Adrenal gland (tissue), 12 donors: ENCODE data around the gene ETFRF1. TPM values are rescaled to one million over a fixed set of nuclear protein-coding genes. Genes with fewer than 3 reads are reported as not detected.
A peak's percentile ranks its signal among the peaks of the same experiment; 100 is the strongest.

Experiments used
- DNase-seq, 7 donors: peaks; one replicate each; pipeline ENCODE4 v3.0.0-alpha.2; 2019 to 2020
- H3K27ac ChIP-seq, 5 donors: fragments of 200-600 bp; sonication (generic) in 4 of 5; 1 replicate in 3 of 5; 2 replicates in 2 of 5; pipeline versions ENCODE4 v1.5.1 to v1.8.0; 2016 to 2020; ENCODE audit warnings: mild to moderate bottlenecking in 1 of 5
- H3K27me3 ChIP-seq: fragments of 200-600 bp; 2 replicates; pipeline ENCODE4 v1.8.0; 2021
- H3K36me3 ChIP-seq, 2 donors: fragments of 200-600 bp; replicated peaks in 1 of 2; 1 replicate in 1 of 2; 2 replicates in 1 of 2; pipeline versions ENCODE4 v1.5.1 to v1.8.0; 2018 to 2022
- H3K4me1 ChIP-seq, 2 donors: fragments of 200-600 bp; replicated peaks in 1 of 2; 1 replicate in 1 of 2; 2 replicates in 1 of 2; pipeline versions ENCODE4 v1.5.1 to v1.8.0; 2018 to 2021
- H3K4me3 ChIP-seq, 4 donors: fragments of 200-600 bp; sonication (generic) in 3 of 4; one replicate each; pipeline ENCODE4 v1.5.1; 2016 to 2018
- H3K9me3 ChIP-seq, 3 donors: fragments of 200-600 bp; sonication (generic) in 1 of 3; replicated peaks in 1 of 3; 1 replicate in 2 of 3; 2 replicates in 1 of 3; pipeline versions ENCODE4 v1.5.1 to v1.8.0; 2016 to 2021
- CTCF ChIP-seq, 6 experiments: fragments of 450-650 bp in 4 of 6; fragments of 200-600 bp in 2 of 6; sonication (generic) in 1 of 6; IDR thresholded peaks; 1 replicate in 5 of 6; 2 replicates in 1 of 6; pipeline versions ENCODE4 v1.5.1 to v1.8.0; 2016 to 2021; ENCODE audit warnings: antibody characterized with exemption in 6 of 6, mild to moderate bottlenecking in 2 of 6, moderate library complexity in 1 of 6
- POLR2A ChIP-seq, 2 donors: fragments of 450-650 bp; IDR thresholded peaks; one replicate each; pipeline ENCODE4 v1.6.1; 2017; ENCODE audit warnings: antibody characterized with exemption in 2 of 2, mild to moderate bottlenecking in 2 of 2, moderate library complexity in 1 of 2
- WGBS, 4 donors: extraction: QIAGEN DNeasy Blood & Tissue Kit in 2 of 4; methylation state at CpG; one replicate each; pipeline versions ENCODE4 v1.1.5 to v1.1.7; 2013 to 2017; 5-methylcytosine and 5-hydroxymethylcytosine counted together
- intact Hi-C, 2 donors: fragments of 100-400 bp; cut with DNase I; formaldehyde crosslinking; loops; one replicate each; pipeline versions ENCODE4 v1.14.1 to v1.15.0; 2022 to 2023
- polyA plus RNA-seq, 3 donors: library from polyadenylated mRNA; stranded (reverse); fragments of 200-250 nt in 2 of 3; fragments of 350-450 nt in 1 of 3; fragmentation: Illumina TruSeq in 1 of 3; extraction: RNeasy Lipid Tissue Mini Kit (QIAGEN cat#74804) in 1 of 3; gene quantifications; one replicate each; pipeline ENCODE4 v1.2.3, GENCODE V29; 2013 to 2014
- total RNA-seq, 9 donors: library from RNA; depleted of rRNA in 4 of 9; stranded (reverse); fragments of >200 nt in 4 of 9; fragments of 120-200 nt in 1 of 9; fragmentation: NEBNext Ultra II Directional in 1 of 9; extraction: Animal tissue kit (Norgen Biotek cat#: 25700) in 1 of 9; gene quantifications; one replicate each; pipeline versions ENCODE4 v1.1.0 to v1.2.4, GENCODE V29; 2013 to 2023
- donor health status: healthy with polysubstance abuse.
- donor health status: Bipolar disorder and iron deficiency.
- donor health status: DM: yes; HTN: yes; CAD: no.
- donor health status: DM: no; HTN: no; CAD: no.
- donor health status: DM: no; HTN: no; CAD: no.
- donor health status: DM: yes; HTN: yes; CAD: no.

ETFRF1 gene
- total and polyA plus RNA-seq, 12 donors: 29.9 to 140 (median 52.6) TPM

- Histone ChIP-seq H3K27ac (peak overlapping the region in 3 of 5 donors; percentile 93 to 98 (median 94)), H3K4me3 (peak overlapping the region in 2 of 4 donors; percentile 36 to 89), H3K36me3 (no peaks in the 10 kb centered on the region), H3K9me3 (no peaks in the 10 kb centered on the region), H3K4me1 (peaks cover 9 to 32% of the 10 kb centered on the region in 2 donors), H3K27me3 (no peaks in the 10 kb centered on the region)
- intact Hi-C loops: no loop called here
- 8 to 14% (median 11%) methylated on average over 10 to 11 of the region's 11 CpGs for WGBS, 4 donors
- no peak for DNase-seq
- TF ChIP-seq POLR2A (IDR thresholded peaks at IDR 0.05): no peak
- TF ChIP-seq CTCF (IDR thresholded peaks at IDR 0.05): no peak
Measured at GRCh38 chr12:25194722-25195055, 348 bp upstream of the ETFRF1 start.

GRCh38 chr12:25197608-25198007 is 2.6 kb downstream of the ETFRF1 start:
- intact Hi-C loops: no loop called here
- no peak overlapping the region for H3K4me3 ChIP-seq

GRCh38 chr12:25200703-25201102 is 5.7 kb downstream of the ETFRF1 start:
- intact Hi-C loops: no loop called here
- WGBS, 4 donors: 29 to 57% (median 48%) methylated on average over 1 of the region's 1 CpG

More at GRCh38 chr12:25197608-25198007, 2.6 kb downstream of the ETFRF1 start:
- DNase-seq: no peak
- Histone ChIP-seq H3K4me1 (peaks cover 9 to 33% of the 10 kb centered on the region in 2 donors), H3K27me3 (no peaks in the 10 kb centered on the region), H3K27ac (peak overlapping the region in 2 of 5 donors; percentile 1 to 40), H3K36me3 (no peaks in the 10 kb centered on the region), H3K9me3 (no peaks in the 10 kb centered on the region)
- TF ChIP-seq CTCF (IDR thresholded peaks at IDR 0.05) (no peak), POLR2A (IDR thresholded peaks at IDR 0.05) (no peak)
- 61 to 67% (median 65%) methylated on average over 2 of the region's 2 CpGs for WGBS, 4 donors

GRCh38 chr12:25202137-25202536 is 7.1 kb downstream of the ETFRF1 start:
- intact Hi-C loops: no loop called here
- DNase-seq: no peak
- Histone ChIP-seq H3K27me3 (no peaks in the 10 kb centered on the region), H3K27ac (no peak overlapping the region), H3K4me1 (peaks cover 9 to 31% of the 10 kb centered on the region in 2 donors), H3K9me3 (no peaks in the 10 kb centered on the region), H3K4me3 (no peak overlapping the region), H3K36me3 (peaks cover 0 to 17% of the 10 kb centered on the region in 2 donors)
- 85 to 93% (median 88%) methylated on average over 2 of the region's 2 CpGs for WGBS, 4 donors
- TF ChIP-seq POLR2A (IDR thresholded peaks at IDR 0.05) (no peak), CTCF (IDR thresholded peaks at IDR 0.05) (no peak)

More at GRCh38 chr12:25200703-25201102, 5.7 kb downstream of the ETFRF1 start:
- Histone ChIP-seq H3K27me3 (no peaks in the 10 kb centered on the region), H3K4me3 (no peak overlapping the region), H3K36me3 (peaks cover 0 to 8% of the 10 kb centered on the region in 2 donors), H3K9me3 (no peaks in the 10 kb centered on the region), H3K27ac (no peak overlapping the region), H3K4me1 (peaks cover 9 to 42% of the 10 kb centered on the region in 2 donors)
- TF ChIP-seq CTCF (IDR thresholded peaks at IDR 0.05): no peak
- no peak for TF ChIP-seq POLR2A (IDR thresholded peaks at IDR 0.05)
- DNase-seq: no peak
